WTC11 (cell line): ENCODE data around the gene LRRC1. TPM values are rescaled to one million over a fixed set of nuclear protein-coding genes. Genes with fewer than 3 reads are reported as not detected.

Experiments
- ATAC-seq: fragments of 200-7000 bp; cut with Tn5 transposase; 2 replicates; pipeline ENCODE4 v1.10.0; 2021; ENCODE audit warnings: mild to moderate bottlenecking, moderate library complexity
- CTCF ChIA-PET: fragments of 300-600 bp; sonication (Branson Sonifier 250); formaldehyde crosslinking; loops from one replicate; lab custom pipeline; 2021; ENCODE audit warnings: antibody characterized with exemption; lab: Charles Lee
- POLR2A ChIA-PET: fragments of 350-600 bp; sonication (Branson Sonifier 250); formaldehyde crosslinking; loops from one replicate; lab custom pipeline; 2021; ENCODE audit warnings: antibody characterized with exemption; lab: Charles Lee
- DNase-seq: peaks from one replicate; pipeline ENCODE4 v3.0.0; 2021; ENCODE audit warnings: low spot score
- H3K27ac Mint-ChIP-seq: 2 replicates; pipeline ENCODE4 v1.8.0; 2021; ENCODE audit warnings: mixed read lengths
- H3K27me3 Mint-ChIP-seq: 2 replicates; pipeline ENCODE4 v1.8.0; 2021; ENCODE audit warnings: low read depth, mild to moderate bottlenecking, moderate library complexity, mixed read lengths
- H3K36me3 Mint-ChIP-seq: 2 replicates; pipeline ENCODE4 v1.8.0; 2021; ENCODE audit warnings: mixed read lengths
- H3K4me1 Mint-ChIP-seq: 2 replicates; pipeline ENCODE4 v1.8.0; 2022; ENCODE audit warnings: mixed read lengths
- H3K4me3 Mint-ChIP-seq: 2 replicates; pipeline ENCODE4 v1.8.0; 2021; ENCODE audit warnings: mild to moderate bottlenecking, moderate library complexity, mixed read lengths
- H3K9me3 Mint-ChIP-seq: 2 replicates; pipeline ENCODE4 v1.8.0; 2021; ENCODE audit warnings: mixed read lengths
- ATF3 ChIP-seq: sonication (generic); formaldehyde crosslinking; conservative IDR thresholded peaks from 2 replicates; pipeline ENCODE4 v1.8.1; 2022; ENCODE audit warnings: mild to moderate bottlenecking, missing genetic modification reagents
- ATF6 ChIP-seq: sonication (generic); formaldehyde crosslinking; IDR thresholded peaks from 2 replicates; pipeline ENCODE4 v1.8.1; 2023; ENCODE audit warnings: mild to moderate bottlenecking, missing genetic modification reagents
- ERG ChIP-seq: fragments of 250-450 bp; sonication (Bioruptor Pico); IDR thresholded peaks from 2 replicates; pipeline ENCODE4 v1.8.0; 2021; ENCODE audit warnings: mild to moderate bottlenecking
- FOXJ3 ChIP-seq: sonication (generic); formaldehyde crosslinking; IDR thresholded peaks from 2 replicates; pipeline ENCODE4 v1.9.0; 2021; ENCODE audit warnings: missing genetic modification reagents, mild to moderate bottlenecking, borderline replicate concordance
- FOXP4 ChIP-seq: sonication (generic); formaldehyde crosslinking; IDR thresholded peaks from 2 replicates; pipeline ENCODE4 v1.8.0; 2022; ENCODE audit warnings: mild to moderate bottlenecking, missing genetic modification reagents
- GABPB1 ChIP-seq: sonication (generic); formaldehyde crosslinking; IDR thresholded peaks from 2 replicates; pipeline ENCODE4 v1.8.1; 2023; ENCODE audit warnings: mild to moderate bottlenecking, missing genetic modification reagents
- GRHL2 ChIP-seq: fragments of 250-450 bp; sonication (Bioruptor Pico); IDR thresholded peaks from 2 replicates; pipeline ENCODE4 v1.8.0; 2022; ENCODE audit warnings: mild to moderate bottlenecking, moderate library complexity; ENCODE audit not compliant: insufficient replicate concordance, severe bottlenecking
- IRF1 ChIP-seq: sonication (generic); formaldehyde crosslinking; IDR thresholded peaks from 2 replicates; pipeline ENCODE4 v1.8.0; 2023; ENCODE audit warnings: missing genetic modification reagents
- JUN ChIP-seq: sonication (generic); formaldehyde crosslinking; IDR thresholded peaks from 2 replicates; pipeline ENCODE4 v1.8.0; 2023; ENCODE audit warnings: mild to moderate bottlenecking, missing genetic modification reagents
- NFATC4 ChIP-seq: fragments of 250-450 bp; sonication (Bioruptor Pico); IDR thresholded peaks from 2 replicates; pipeline ENCODE4 v1.9.0; 2021; ENCODE audit warnings: mild to moderate bottlenecking
- NFYB ChIP-seq: sonication (generic); formaldehyde crosslinking; conservative IDR thresholded peaks from 2 replicates; pipeline ENCODE4 v1.8.0; 2022; ENCODE audit warnings: low read depth, missing genetic modification reagents
- NR1H2 ChIP-seq: sonication (generic); formaldehyde crosslinking; IDR thresholded peaks from 2 replicates; pipeline ENCODE4 v1.9.0; 2021; ENCODE audit warnings: mild to moderate bottlenecking, moderate library complexity, missing genetic modification reagents
- OVOL2 ChIP-seq: fragments of 250-450 bp; sonication (Bioruptor Pico); IDR thresholded peaks from 2 replicates; pipeline ENCODE4 v1.9.0; 2021; ENCODE audit warnings: mild to moderate bottlenecking, borderline replicate concordance
- RORB ChIP-seq: fragments of 250-450 bp; sonication (Bioruptor Pico); IDR thresholded peaks from 2 replicates; pipeline ENCODE4 v1.9.0; 2021; ENCODE audit warnings: mild to moderate bottlenecking
- SMAD4 ChIP-seq: sonication (generic); formaldehyde crosslinking; IDR thresholded peaks from 2 replicates; pipeline ENCODE4 v1.8.0; 2022; ENCODE audit warnings: mild to moderate bottlenecking, missing genetic modification reagents
- SOX15 ChIP-seq: fragments of 250-450 bp; sonication (Bioruptor Pico); IDR thresholded peaks from 2 replicates; pipeline ENCODE4 v1.9.0; 2021; ENCODE audit warnings: mild to moderate bottlenecking
- TP53 ChIP-seq: sonication (generic); formaldehyde crosslinking; IDR thresholded peaks from 2 replicates; pipeline ENCODE4 v1.8.1; 2023; ENCODE audit warnings: mild to moderate bottlenecking, missing genetic modification reagents
- ZNF138 ChIP-seq: sonication (generic); formaldehyde crosslinking; conservative IDR thresholded peaks from 2 replicates; pipeline ENCODE4 v1.8.1; 2022; ENCODE audit warnings: mild to moderate bottlenecking, moderate library complexity, missing genetic modification reagents
- ZNF317 ChIP-seq: sonication (generic); formaldehyde crosslinking; IDR thresholded peaks from 2 replicates; pipeline ENCODE4 v1.8.1; 2023; ENCODE audit warnings: low read depth, mild to moderate bottlenecking, moderate library complexity, missing genetic modification reagents, borderline replicate concordance
- total RNA-seq: library from RNA; stranded (reverse); gene quantifications from 3 replicates; pipeline ENCODE4 v1.2.3, GENCODE V29; 2021
- TF ChIP-seq, protein P1 (sequence below): sonication (generic); formaldehyde crosslinking; IDR thresholded peaks from 2 replicates; pipeline ENCODE4 v1.8.1; 2022; ENCODE audit warnings: mild to moderate bottlenecking, missing genetic modification reagents, moderate library complexity, borderline replicate concordance
- TF ChIP-seq, protein P2 (sequence below): sonication (generic); formaldehyde crosslinking; IDR thresholded peaks from 2 replicates; pipeline ENCODE4 v1.8.1; 2023; ENCODE audit warnings: mild to moderate bottlenecking, moderate library complexity, missing genetic modification reagents
- TF ChIP-seq, protein P3 (sequence below): sonication (generic); formaldehyde crosslinking; IDR thresholded peaks from 2 replicates; pipeline ENCODE4 v1.8.1; 2022; ENCODE audit warnings: low read depth, missing genetic modification reagents, borderline replicate concordance

LRRC1 gene
- total RNA-seq, 1 experiment from 2014 or later: 12.7 TPM

DNA sequence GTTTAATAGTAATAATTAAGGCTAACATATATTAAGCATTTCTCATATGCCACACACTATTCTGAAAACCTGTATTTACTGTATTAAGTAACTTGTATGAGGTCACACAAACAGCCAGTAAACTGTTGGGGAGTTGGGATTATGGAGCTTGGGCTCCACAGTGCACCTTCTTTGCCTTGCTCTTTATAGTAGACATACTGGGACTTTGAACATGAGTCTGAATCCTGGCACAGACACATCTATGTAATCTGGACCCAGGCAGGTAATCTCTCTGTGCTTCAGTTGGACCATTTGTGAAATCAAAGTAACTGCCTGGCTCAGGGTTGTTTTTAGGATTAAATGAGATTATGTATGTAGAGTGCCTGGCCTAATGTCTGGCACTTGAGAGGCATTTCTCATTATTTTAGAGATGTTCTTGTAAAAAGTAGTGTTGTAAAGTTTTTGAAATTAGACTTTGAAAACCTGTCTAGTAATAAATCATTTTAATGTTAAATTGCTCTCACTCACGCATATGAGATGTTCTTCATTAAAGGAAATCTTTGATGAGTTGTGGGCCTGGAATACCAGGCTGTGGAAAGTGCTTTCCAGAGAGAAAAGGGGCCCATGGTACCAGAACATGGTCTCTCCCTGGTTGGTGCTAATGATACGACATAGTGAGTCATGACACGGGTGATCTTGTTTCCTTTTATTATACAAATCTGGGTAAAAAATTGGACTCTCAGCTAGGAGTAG, 34.3 kb downstream of the LRRC1 start:
- Mint-ChIP-seq H3K4me3 (no peak overlapping the region), H3K36me3 (no peaks in the 10 kb centered on the region), H3K9me3 (no peaks in the 10 kb centered on the region), H3K27me3 (no peaks in the 10 kb centered on the region), H3K27ac (peak overlapping the region; percentile 88), H3K4me1 (peaks cover 63% of the 10 kb centered on the region)
- ChIA-PET CTCF (interaction anchor here (0.6 to 1.2 kb wide), 4 partner anchors 94 to 110 kb away, joined by 3 to 4 read pairs (median 3); no protein-coding TSS in a partner anchor), POLR2A (no interaction called here)
- TF ChIP-seq JUN (no peak), SOX15 (CRISPR knock-in tag) (no peak), FOXJ3 (CRISPR knock-in tag) (no peak), GABPB1 (no peak), ZNF317 (CRISPR knock-in tag) (no peak), SMAD4 (no peak), ERG (no peak), NFATC4 (CRISPR knock-in tag) (no peak), FOXP4 (CRISPR knock-in tag) (no peak), ATF6 (no peak)
- TF ChIP-seq, protein P1, sequence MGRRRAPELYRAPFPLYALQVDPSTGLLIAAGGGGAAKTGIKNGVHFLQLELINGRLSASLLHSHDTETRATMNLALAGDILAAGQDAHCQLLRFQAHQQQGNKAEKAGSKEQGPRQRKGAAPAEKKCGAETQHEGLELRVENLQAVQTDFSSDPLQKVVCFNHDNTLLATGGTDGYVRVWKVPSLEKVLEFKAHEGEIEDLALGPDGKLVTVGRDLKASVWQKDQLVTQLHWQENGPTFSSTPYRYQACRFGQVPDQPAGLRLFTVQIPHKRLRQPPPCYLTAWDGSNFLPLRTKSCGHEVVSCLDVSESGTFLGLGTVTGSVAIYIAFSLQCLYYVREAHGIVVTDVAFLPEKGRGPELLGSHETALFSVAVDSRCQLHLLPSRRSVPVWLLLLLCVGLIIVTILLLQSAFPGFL: no peak
- TF ChIP-seq, protein P2, sequence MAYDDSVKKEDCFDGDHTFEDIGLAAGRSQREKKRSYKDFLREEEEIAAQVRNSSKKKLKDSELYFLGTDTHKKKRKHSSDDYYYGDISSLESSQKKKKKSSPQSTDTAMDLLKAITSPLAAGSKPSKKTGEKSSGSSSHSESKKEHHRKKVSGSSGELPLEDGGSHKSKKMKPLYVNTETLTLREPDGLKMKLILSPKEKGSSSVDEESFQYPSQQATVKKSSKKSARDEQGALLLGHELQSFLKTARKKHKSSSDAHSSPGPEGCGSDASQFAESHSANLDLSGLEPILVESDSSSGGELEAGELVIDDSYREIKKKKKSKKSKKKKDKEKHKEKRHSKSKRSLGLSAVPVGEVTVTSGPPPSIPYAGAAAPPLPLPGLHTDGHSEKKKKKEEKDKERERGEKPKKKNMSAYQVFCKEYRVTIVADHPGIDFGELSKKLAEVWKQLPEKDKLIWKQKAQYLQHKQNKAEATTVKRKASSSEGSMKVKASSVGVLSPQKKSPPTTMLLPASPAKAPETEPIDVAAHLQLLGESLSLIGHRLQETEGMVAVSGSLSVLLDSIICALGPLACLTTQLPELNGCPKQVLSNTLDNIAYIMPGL: no peak
- ATAC-seq (peak; percentile 18; the same call in 1 of the 2 replicates), DNase-seq (no peak)

GRCh38 chr6:53829698-53830221, 35.0 kb downstream of the LRRC1 start:
- ChIA-PET POLR2A (no interaction called here), CTCF (interaction anchor here (0.6 to 1.2 kb wide), 6 partner anchors 20 to 111 kb away, joined by 3 to 4 read pairs (median 3); no protein-coding TSS in a partner anchor)
- TF ChIP-seq GRHL2 (no peak), ATF3 (CRISPR knock-in tag) (no peak), NFYB (CRISPR knock-in tag) (no peak), ZNF317 (CRISPR knock-in tag) (no peak), NR1H2 (CRISPR knock-in tag) (no peak), RORB (no peak), ZNF138 (CRISPR knock-in tag) (no peak), SOX15 (CRISPR knock-in tag) (no peak), IRF1 (CRISPR knock-in tag) (no peak), TP53 (CRISPR knock-in tag) (no peak), OVOL2 (CRISPR knock-in tag) (no peak)
- TF ChIP-seq, protein P3, sequence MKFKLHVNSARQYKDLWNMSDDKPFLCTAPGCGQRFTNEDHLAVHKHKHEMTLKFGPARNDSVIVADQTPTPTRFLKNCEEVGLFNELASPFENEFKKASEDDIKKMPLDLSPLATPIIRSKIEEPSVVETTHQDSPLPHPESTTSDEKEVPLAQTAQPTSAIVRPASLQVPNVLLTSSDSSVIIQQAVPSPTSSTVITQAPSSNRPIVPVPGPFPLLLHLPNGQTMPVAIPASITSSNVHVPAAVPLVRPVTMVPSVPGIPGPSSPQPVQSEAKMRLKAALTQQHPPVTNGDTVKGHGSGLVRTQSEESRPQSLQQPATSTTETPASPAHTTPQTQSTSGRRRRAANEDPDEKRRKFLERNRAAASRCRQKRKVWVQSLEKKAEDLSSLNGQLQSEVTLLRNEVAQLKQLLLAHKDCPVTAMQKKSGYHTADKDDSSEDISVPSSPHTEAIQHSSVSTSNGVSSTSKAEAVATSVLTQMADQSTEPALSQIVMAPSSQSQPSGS (CRISPR knock-in tag): no peak
- DNase-seq: no peak
- Mint-ChIP-seq H3K9me3 (no peaks in the 10 kb centered on the region), H3K36me3 (no peaks in the 10 kb centered on the region), H3K4me3 (no peak overlapping the region), H3K4me1 (peaks cover 59% of the 10 kb centered on the region), H3K27me3 (no peaks in the 10 kb centered on the region), H3K27ac (peak overlapping the region; percentile 88)
- peak; percentile 60 for ATAC-seq
